T-helper 1 cell (primary cell): ENCODE data around the gene OR2AT4.
"Not testable (repeated sequence)": the region's sequence is repeated elsewhere in the genome, so short reads cannot be mapped to it uniquely, and the experiment has no call there.

Experiments
- DNase-seq, 5 donors: peaks; one replicate each; pipeline ENCODE4 v3.0.0-alpha.2; 2012 to 2020

OR2AT4 gene

GRCh38 chr11:75063741-75064314 lies 32.8 kb downstream of the OR2AT4 start:
- no peak for DNase-seq

GRCh38 chr11:75059299-75059698 lies 37.4 kb downstream of the OR2AT4 start:
- DNase-seq: no peak

GRCh38 chr11:75056814-75057213 lies 39.9 kb downstream of the OR2AT4 start:
- no peak for DNase-seq

- DNase-seq: no peak
These were observed 41.2 kb downstream of the OR2AT4 start for GRCh38 chr11:75055511-75055910.

- no peak for DNase-seq
These were observed 44.2 kb downstream of the OR2AT4 start for GRCh38 chr11:75052457-75052856.

- no peak for DNase-seq
These were observed 45.6 kb downstream of the OR2AT4 start for GRCh38 chr11:75051043-75051442.

GRCh38 chr11:75050516-75050915 lies 46.2 kb downstream of the OR2AT4 start:
- no peak for DNase-seq

GRCh38 chr11:75049501-75050266 lies 47.0 kb downstream of the OR2AT4 start:
- DNase-seq: not testable (repeated sequence)

GRCh38 chr11:75047191-75047590 lies 49.5 kb downstream of the OR2AT4 start:
- no peak for DNase-seq

- not testable (repeated sequence) for DNase-seq
These were observed 50.0 kb downstream of the OR2AT4 start for GRCh38 chr11:75046668-75047067.

GRCh38 chr11:75044381-75045170 lies 52.1 kb downstream of the OR2AT4 start:
- DNase-seq: not testable (repeated sequence)

GRCh38 chr11:75041821-75042220 lies 54.9 kb downstream of the OR2AT4 start:
- DNase-seq: not testable (repeated sequence)

- DNase-seq: no peak
These were observed 55.4 kb downstream of the OR2AT4 start for GRCh38 chr11:75041263-75041662.

- DNase-seq: no peak
These were observed 56.4 kb downstream of the OR2AT4 start for GRCh38 chr11:75040167-75040770.

GRCh38 chr11:75035911-75036565 lies 60.6 kb downstream of the OR2AT4 start:
- no peak for DNase-seq

- no peak for DNase-seq
These were observed 61.4 kb downstream of the OR2AT4 start for GRCh38 chr11:75035256-75035655.

GRCh38 chr11:75033916-75034315 lies 62.8 kb downstream of the OR2AT4 start:
- DNase-seq: no peak

GRCh38 chr11:75032550-75032935 lies 64.1 kb downstream of the OR2AT4 start:
- DNase-seq: no peak

- DNase-seq: peak in 4 of 5 donors; percentile 21 to 53 (median 32)
These were observed 64.7 kb downstream of the OR2AT4 start for GRCh38 chr11:75031771-75032549.
